ENCODE measurements around the gene G3BP2.
A peak's percentile ranks its signal among the peaks of the same experiment; 100 is the strongest.

G3BP2 gene

GRCh38 chr4:75637827-75638226 is 35.4 kb downstream of the G3BP2 start:
- DNase-seq (ENCODE audit: low spot score): no peak

DNA sequence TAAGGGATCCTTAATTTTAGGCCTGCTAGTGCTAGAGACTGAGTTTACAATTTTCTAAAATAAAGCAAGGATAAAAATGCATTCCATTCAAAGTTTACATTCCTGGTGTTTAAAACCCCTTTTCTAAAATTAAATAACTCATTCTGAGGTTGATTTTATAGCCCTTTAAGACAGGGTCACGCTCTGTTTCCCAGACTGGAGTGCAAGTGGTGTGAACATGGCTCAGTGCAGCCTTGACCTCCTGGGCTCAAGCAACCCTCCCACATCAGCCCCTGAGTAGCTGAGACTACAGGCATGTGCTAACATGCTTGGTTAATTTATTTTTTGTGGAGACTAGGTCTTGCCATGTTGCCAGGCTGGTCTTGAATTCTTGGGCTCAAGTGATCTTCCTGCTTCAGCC is 36.0 kb downstream of the G3BP2 start:
- no peak for DNase-seq (ENCODE audit: low spot score)

- DNase-seq (ENCODE audit: low spot score): no peak
Measured at GRCh38 chr4:75634951-75635350, 38.3 kb downstream of the G3BP2 start.

- DNase-seq (ENCODE audit: low spot score): no peak
Measured at GRCh38 chr4:75634281-75634680, 38.9 kb downstream of the G3BP2 start.

GRCh38 chr4:75633846-75634245 is 39.4 kb downstream of the G3BP2 start:
- DNase-seq (ENCODE audit: low spot score): no peak

- peak; percentile 43 for DNase-seq (ENCODE audit: low spot score)
Measured at GRCh38 chr4:75630937-75631329, 42.3 kb downstream of the G3BP2 start.

GRCh38 chr4:75630174-75630936 is 42.9 kb downstream of the G3BP2 start, which contains the start of gene CDKL2:
TSS of gene CDKL2 (minus strand) at chr4:75630528. CDS start at chr4:75625988, 4,540 bp downstream.
- DNase-seq (ENCODE audit: low spot score): peak; percentile 92

DNA sequence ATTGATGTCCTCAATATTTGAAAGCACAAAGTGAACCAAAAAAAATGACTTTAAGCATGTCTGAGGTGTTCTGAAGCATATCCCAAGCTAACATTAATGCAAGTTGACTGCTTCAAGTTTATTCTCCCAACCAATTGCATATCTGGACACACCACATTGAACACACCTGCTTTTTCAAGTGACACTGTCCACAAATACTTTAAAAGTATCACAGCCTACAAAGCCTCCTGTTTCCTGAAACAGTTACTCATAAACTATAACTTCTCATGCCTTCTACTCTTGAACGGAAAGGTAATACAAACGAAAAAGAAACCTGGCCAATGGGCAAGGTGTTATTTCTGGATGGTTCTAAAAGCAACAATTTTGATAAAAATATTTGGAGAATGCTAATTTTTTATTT is 44.0 kb downstream of the G3BP2 start:
- DNase-seq (ENCODE audit: low spot score): no peak

GRCh38 chr4:75623026-75623425 is 50.2 kb downstream of the G3BP2 start:
- DNase-seq (ENCODE audit: low spot score): no peak

DNA sequence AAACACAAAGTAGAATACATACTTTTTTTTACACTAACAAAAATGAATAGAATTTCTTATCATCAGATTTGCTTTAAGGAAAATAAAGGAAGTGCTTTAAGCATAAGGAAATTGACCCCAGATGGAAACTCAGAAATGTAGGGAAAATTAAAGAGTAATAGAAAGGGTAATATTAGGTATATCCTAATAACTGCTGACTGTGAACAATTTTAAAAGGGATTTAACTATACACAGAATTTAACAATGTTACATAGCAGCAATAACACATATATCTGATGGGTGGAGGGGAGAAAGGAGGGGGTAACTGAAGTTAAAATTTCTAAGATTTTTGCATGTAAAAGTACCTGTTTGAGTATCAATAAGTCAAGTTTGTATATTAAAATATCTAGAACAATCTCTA is 51.5 kb downstream of the G3BP2 start:
- DNase-seq (ENCODE audit: low spot score): no peak

DNA sequence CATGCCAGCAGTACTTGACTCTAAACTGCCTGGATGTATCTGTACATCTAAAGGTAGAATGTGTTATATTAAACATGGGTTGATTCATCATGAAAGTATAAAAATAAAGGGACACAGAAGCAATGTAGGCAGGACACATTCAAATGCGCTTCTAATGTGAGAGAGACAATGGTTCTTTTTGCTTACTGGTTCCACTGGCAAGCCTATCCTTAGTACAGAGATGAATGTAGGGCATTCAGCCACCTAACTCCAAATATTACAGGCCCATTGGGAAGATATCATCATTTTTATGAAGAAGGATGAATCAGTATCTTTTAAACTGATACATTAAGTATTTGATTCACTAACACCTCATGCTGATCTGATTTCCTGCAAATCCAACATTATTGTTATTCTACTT is 60.9 kb downstream of the G3BP2 start:
- DNase-seq (ENCODE audit: low spot score): no peak

- no peak for DNase-seq (ENCODE audit: low spot score)
Measured at GRCh38 chr4:75605928-75606327, 67.3 kb downstream of the G3BP2 start.

GRCh38 chr4:75599647-75600046 is 73.6 kb downstream of the G3BP2 start:
- DNase-seq (ENCODE audit: low spot score): no peak

GRCh38 chr4:75598390-75598789 is 74.8 kb downstream of the G3BP2 start:
- DNase-seq (ENCODE audit: low spot score): no peak

GRCh38 chr4:75596061-75596460 is 77.2 kb downstream of the G3BP2 start:
- DNase-seq (ENCODE audit: low spot score): no peak

DNA sequence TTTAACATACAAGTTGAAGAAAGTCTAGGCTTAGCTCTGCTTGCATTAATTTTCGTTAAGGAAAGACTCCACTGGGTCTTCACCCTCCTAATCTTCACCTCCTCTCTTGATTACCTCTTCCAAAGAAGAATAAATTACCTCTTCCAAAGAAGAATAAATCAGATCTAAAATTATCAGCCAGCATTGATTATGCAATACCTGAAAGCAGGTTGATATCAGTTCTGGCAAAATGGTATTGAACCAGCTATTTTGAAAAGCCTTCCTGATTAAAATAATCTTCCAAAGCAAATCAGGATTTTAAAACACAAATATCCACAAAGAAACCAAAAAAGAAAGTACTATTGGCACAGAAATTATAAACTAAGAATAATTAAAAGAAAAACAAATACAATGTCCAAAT is 79.8 kb downstream of the G3BP2 start:
- no peak for DNase-seq (ENCODE audit: low spot score)

Data from ecto neural progenitor cell (in vitro differentiated cells).